Lower leg skin (tissue), 3 donors: Measurements from ENCODE around the gene CNTRL.

Experiments used
- POLR2A ChIP-seq, 2 donors: fragments of 450-650 bp; IDR thresholded peaks; one replicate each; pipeline ENCODE4 v1.6.1; 2016 to 2017; ENCODE audit warnings: antibody characterized with exemption in 2 of 2, mild to moderate bottlenecking in 1 of 2, moderate library complexity in 1 of 2
- TF ChIP-seq, protein P1 (sequence below), 3 donors: fragments of 450-650 bp; IDR thresholded peaks; one replicate each; pipeline ENCODE4 v1.5.1; 2016; ENCODE audit warnings: antibody characterized with exemption in 3 of 3, mild to moderate bottlenecking in 3 of 3, moderate library complexity in 2 of 3

DNA sequence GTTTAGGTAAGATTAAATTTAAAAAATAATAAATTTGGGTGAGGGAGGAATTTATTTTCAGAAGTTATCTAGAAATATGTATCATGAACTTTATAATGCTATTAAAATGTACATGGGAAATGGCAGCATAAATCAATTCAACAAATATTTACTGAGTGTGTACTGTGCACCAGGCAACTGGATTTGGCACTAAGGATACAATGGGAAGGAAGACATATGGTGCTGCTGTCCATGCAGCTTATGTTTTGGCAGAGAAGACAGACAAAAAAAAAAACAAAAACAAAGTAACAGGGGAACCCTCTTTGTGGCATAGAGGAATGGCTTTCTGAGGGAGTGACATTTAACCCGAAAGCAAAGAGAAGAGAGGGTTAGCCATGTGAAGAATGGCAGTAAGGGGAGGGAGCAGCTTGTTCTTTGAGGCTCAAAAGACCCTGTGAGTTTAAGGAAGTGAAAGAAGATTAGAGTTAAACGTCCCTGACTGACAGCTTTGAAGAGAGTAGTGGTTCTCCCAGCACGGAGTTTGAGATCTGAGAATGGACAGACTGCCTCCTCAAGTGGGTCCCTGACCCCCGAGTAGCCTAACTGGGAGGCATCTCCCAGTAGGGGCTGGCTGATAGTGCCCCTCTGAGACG lies 23.9 kb downstream of the CNTRL start:
- TF ChIP-seq, protein P1, sequence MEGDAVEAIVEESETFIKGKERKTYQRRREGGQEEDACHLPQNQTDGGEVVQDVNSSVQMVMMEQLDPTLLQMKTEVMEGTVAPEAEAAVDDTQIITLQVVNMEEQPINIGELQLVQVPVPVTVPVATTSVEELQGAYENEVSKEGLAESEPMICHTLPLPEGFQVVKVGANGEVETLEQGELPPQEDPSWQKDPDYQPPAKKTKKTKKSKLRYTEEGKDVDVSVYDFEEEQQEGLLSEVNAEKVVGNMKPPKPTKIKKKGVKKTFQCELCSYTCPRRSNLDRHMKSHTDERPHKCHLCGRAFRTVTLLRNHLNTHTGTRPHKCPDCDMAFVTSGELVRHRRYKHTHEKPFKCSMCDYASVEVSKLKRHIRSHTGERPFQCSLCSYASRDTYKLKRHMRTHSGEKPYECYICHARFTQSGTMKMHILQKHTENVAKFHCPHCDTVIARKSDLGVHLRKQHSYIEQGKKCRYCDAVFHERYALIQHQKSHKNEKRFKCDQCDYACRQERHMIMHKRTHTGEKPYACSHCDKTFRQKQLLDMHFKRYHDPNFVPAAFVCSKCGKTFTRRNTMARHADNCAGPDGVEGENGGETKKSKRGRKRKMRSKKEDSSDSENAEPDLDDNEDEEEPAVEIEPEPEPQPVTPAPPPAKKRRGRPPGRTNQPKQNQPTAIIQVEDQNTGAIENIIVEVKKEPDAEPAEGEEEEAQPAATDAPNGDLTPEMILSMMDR (IDR thresholded peaks at IDR 0.05): no peak
- no peak for TF ChIP-seq POLR2A (IDR thresholded peaks at IDR 0.05)
